Mesothelial cell of epicardium (in vitro differentiated cells): ENCODE results near the gene ZNF76. TPM values are rescaled to one million over a fixed set of nuclear protein-coding genes. Genes with fewer than 3 reads are reported as not detected.

Experiments used
- DNase-seq, 2 experiments: peaks; one replicate each; pipeline ENCODE4 v3.0.0; 2021; ENCODE audit warnings: low spot score in 2 of 2; ENCODE audit not compliant: unreplicated experiment in 2 of 2
- H3K27ac Mint-ChIP-seq: 2 replicates; pipeline ENCODE4 v1.8.0; 2021; ENCODE audit warnings: mixed read lengths
- H3K27me3 Mint-ChIP-seq: 2 replicates; pipeline ENCODE4 v1.8.0; 2021; ENCODE audit warnings: low read depth, mixed read lengths
- H3K36me3 Mint-ChIP-seq: 2 replicates; pipeline ENCODE4 v1.8.0; 2021; ENCODE audit warnings: mixed read lengths
- H3K4me1 Mint-ChIP-seq: 2 replicates; pipeline ENCODE4 v1.8.0; 2021; ENCODE audit warnings: mixed read lengths
- H3K4me3 Mint-ChIP-seq: 2 replicates; pipeline ENCODE4 v1.8.0; 2021; ENCODE audit warnings: mild to moderate bottlenecking, moderate library complexity, mixed read lengths
- H3K9me3 Mint-ChIP-seq: 2 replicates; pipeline ENCODE4 v1.8.0; 2021; ENCODE audit warnings: mixed read lengths
- total RNA-seq: library from RNA; stranded (reverse); gene quantifications from 3 replicates; pipeline ENCODE4 v1.2.1, GENCODE V29; 2021
- TF ChIP-seq, protein P1 (sequence below): fragments of 200-600 bp; sonication (generic); IDR thresholded peaks from one replicate; pipeline ENCODE4 v1.5.0; 2021; ENCODE audit warnings: antibody characterized with exemption; ENCODE audit not compliant: unreplicated experiment

Gene ZNF76
- total RNA-seq, 1 donor from 2014 or later: 58.3 TPM

GRCh38 chr6:35251949-35252348, 7.6 kb upstream of the ZNF76 start:
- DNase-seq: no peak
- Mint-ChIP-seq H3K4me3 (no peak overlapping the region), H3K27me3 (no peaks in the 10 kb centered on the region), H3K27ac (no peak overlapping the region), H3K36me3 (peaks cover 8% of the 10 kb centered on the region), H3K4me1 (no peaks in the 10 kb centered on the region), H3K9me3 (no peaks in the 10 kb centered on the region)
- TF ChIP-seq, protein P1, sequence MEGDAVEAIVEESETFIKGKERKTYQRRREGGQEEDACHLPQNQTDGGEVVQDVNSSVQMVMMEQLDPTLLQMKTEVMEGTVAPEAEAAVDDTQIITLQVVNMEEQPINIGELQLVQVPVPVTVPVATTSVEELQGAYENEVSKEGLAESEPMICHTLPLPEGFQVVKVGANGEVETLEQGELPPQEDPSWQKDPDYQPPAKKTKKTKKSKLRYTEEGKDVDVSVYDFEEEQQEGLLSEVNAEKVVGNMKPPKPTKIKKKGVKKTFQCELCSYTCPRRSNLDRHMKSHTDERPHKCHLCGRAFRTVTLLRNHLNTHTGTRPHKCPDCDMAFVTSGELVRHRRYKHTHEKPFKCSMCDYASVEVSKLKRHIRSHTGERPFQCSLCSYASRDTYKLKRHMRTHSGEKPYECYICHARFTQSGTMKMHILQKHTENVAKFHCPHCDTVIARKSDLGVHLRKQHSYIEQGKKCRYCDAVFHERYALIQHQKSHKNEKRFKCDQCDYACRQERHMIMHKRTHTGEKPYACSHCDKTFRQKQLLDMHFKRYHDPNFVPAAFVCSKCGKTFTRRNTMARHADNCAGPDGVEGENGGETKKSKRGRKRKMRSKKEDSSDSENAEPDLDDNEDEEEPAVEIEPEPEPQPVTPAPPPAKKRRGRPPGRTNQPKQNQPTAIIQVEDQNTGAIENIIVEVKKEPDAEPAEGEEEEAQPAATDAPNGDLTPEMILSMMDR: no peak

DNA sequence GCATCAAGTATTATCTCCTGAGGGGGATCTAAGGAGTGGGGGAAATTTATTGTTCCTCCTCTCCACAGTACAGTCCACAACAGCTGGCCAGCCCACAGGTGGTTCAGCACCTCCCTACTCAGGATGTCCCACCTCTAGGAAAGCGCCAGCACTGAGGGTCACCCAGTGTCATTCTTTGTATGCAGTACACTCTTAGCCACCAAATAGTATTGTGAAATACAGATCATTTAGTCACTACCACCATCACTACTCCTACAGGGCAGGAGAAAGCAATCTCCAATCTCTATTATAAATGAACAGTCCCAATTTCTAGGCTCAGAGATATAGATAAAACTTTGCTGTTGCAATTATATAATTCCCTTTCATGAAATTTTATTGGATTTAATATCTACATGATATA, 6.3 kb upstream of the ZNF76 start:
- Mint-ChIP-seq H3K27me3 (no peaks in the 10 kb centered on the region), H3K36me3 (peaks cover 8% of the 10 kb centered on the region), H3K4me3 (no peak overlapping the region), H3K4me1 (peaks cover 6% of the 10 kb centered on the region), H3K27ac (no peak overlapping the region), H3K9me3 (no peaks in the 10 kb centered on the region)
- TF ChIP-seq, protein P1: no peak
- DNase-seq: no peak

GRCh38 chr6:35258336-35258735, 1.2 kb upstream of the ZNF76 start:
- Mint-ChIP-seq H3K27ac (peak overlapping the region; percentile 99), H3K4me1 (peaks cover 30% of the 10 kb centered on the region), H3K4me3 (peak overlapping the region; percentile 95), H3K9me3 (no peaks in the 10 kb centered on the region), H3K36me3 (no peaks in the 10 kb centered on the region), H3K27me3 (no peaks in the 10 kb centered on the region)
- no peak for DNase-seq
- TF ChIP-seq, protein P1: no peak

DNA sequence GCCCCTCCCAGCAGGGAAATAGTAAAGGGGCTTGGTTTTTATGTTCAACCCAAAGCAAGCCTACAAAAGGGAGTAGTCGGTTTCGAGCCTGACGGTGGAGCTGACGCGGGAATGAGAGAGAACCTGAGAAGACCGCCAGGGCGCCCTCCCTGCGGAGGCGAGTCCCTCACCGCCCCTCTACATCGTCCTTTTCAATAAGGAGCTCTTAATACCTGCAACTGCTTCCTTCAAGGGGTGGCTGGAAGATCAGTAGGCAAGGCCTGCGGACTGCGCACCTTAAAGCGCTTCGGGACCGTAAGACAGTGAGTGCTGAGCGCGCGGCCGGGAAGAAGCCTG, 709 bp upstream of the ZNF76 start:
- Mint-ChIP-seq H3K27me3 (no peaks in the 10 kb centered on the region), H3K27ac (peak overlapping the region; percentile 99), H3K9me3 (no peaks in the 10 kb centered on the region), H3K4me3 (peak overlapping the region; percentile 95), H3K4me1 (peaks cover 30% of the 10 kb centered on the region), H3K36me3 (no peaks in the 10 kb centered on the region)
- TF ChIP-seq, protein P1: no peak
- DNase-seq: peak in 1 of 2 experiments; percentile 42

GRCh38 chr6:35259948-35260590, 534 bp downstream of the ZNF76 start:
- peak overlapping the region; percentile 95 for H3K4me3 Mint-ChIP-seq
- no peaks in the 10 kb centered on the region for H3K27me3 Mint-ChIP-seq
- no peaks in the 10 kb centered on the region for H3K36me3 Mint-ChIP-seq
- no peak for DNase-seq
- TF ChIP-seq, protein P1: no peak
- peaks cover 34% of the 10 kb centered on the region for H3K4me1 Mint-ChIP-seq
- H3K9me3 Mint-ChIP-seq: no peaks in the 10 kb centered on the region
- H3K27ac Mint-ChIP-seq: peak overlapping the region; percentile 93
